Ishikawa (cell line): ENCODE data around the gene CCDC110.

Experiments
- CEBPB ChIP-seq: IDR thresholded peaks from 2 replicates; pipeline ENCODE4 v1.6.1; 2012
- CREB1 ChIP-seq: IDR thresholded peaks from 2 replicates; pipeline ENCODE4 v1.6.1; 2012; ENCODE audit warnings: low read depth
- EGR1 ChIP-seq: IDR thresholded peaks from 2 replicates; pipeline ENCODE4 v1.6.1; 2012
- EP300 ChIP-seq: IDR thresholded peaks from 2 replicates; pipeline ENCODE4 v1.6.1; 2012; ENCODE audit warnings: borderline replicate concordance
- FOXM1 ChIP-seq: IDR thresholded peaks from 2 replicates; pipeline ENCODE4 v1.6.1; 2012; ENCODE audit warnings: low read depth, borderline replicate concordance
- NFIC ChIP-seq: IDR thresholded peaks from 2 replicates; pipeline ENCODE4 v1.6.1; 2012
- RAD21 ChIP-seq: IDR thresholded peaks from 2 replicates; pipeline ENCODE4 v1.6.1; 2012; ENCODE audit warnings: low read depth
- TAF1 ChIP-seq: IDR thresholded peaks from 2 replicates; pipeline ENCODE4 v1.6.1; 2012; ENCODE audit warnings: low read depth, mild to moderate bottlenecking
- TCF12 ChIP-seq: IDR thresholded peaks from 2 replicates; pipeline ENCODE4 v1.6.1; 2012; ENCODE audit warnings: low read depth
- TEAD4 ChIP-seq: IDR thresholded peaks from 2 replicates; pipeline ENCODE4 v1.6.1; 2012
- YY1 ChIP-seq: IDR thresholded peaks from 2 replicates; pipeline ENCODE4 v1.6.1; 2012; ENCODE audit warnings: low read depth
- ZBTB7A ChIP-seq: IDR thresholded peaks from 2 replicates; pipeline ENCODE4 v1.6.1; 2012; ENCODE audit warnings: low read depth
- TF ChIP-seq, protein P1 (sequence below): IDR thresholded peaks from 2 replicates; pipeline ENCODE4 v1.6.1; 2012; ENCODE audit warnings: low read depth, mild to moderate bottlenecking
- TF ChIP-seq, protein P2 (sequence below): IDR thresholded peaks from 2 replicates; pipeline ENCODE4 v1.6.1; 2012

The CCDC110 gene

DNA sequence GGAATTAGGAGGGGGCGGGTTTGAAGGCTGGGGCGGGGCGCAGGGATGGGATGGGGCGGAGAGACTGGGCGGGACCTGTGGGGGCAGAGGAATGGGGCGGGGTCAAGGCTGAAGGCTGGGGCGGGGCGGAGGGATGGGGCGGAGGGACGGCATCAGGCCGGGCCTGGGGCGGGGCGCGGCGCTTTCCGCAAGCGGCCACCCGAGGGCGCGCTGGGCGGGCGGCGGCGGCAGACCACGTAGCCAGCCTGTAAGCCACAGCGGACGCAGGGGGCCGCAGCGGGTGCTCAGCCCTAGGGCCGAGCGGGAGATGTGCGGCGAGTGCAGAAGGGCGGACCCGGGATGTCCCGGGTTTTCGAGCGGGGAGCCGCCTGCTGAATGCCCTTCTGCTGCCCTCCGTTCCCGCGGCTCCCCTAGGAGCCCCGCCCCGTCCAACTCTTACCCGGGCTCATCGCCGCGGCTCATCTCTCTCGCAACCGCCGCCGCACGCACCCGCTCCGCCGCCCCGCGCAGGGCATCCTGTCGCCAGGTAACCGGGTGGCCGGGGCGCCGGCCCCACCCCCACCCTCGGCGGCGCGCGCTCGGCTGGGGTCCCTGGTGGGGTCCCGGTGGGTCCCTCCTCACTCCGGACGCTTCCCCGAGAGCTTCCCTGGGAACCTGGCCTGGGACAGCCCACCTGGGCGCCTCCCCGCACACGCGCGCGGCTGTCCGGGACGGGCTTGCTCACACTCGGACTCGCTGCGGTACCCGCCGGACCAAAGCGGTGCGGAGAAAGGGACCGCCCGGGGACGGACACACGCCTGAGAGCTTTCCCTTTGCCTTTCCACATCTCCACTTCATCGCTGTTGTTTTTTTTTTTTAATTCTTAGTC is at the start of gene CCDC110:
TSS of gene CCDC110 (minus strand) at position 499 of the 868 bp plus-strand sequence. CDS start at position 449, 50 bp downstream.
- no peak for TF ChIP-seq NFIC
- TF ChIP-seq CREB1, result no peak
- no peak for TF ChIP-seq EP300
- no peak for TF ChIP-seq TEAD4
- TF ChIP-seq TAF1, result no peak
- TF ChIP-seq EGR1, result no peak
- peak; percentile 63 for TF ChIP-seq RAD21
- TF ChIP-seq FOXM1, result no peak
- no peak for TF ChIP-seq TCF12
- TF ChIP-seq ZBTB7A, result 0 out of 2 replicates have a peak, but pooled peaks have one; percentile 41
- TF ChIP-seq, protein P1, sequence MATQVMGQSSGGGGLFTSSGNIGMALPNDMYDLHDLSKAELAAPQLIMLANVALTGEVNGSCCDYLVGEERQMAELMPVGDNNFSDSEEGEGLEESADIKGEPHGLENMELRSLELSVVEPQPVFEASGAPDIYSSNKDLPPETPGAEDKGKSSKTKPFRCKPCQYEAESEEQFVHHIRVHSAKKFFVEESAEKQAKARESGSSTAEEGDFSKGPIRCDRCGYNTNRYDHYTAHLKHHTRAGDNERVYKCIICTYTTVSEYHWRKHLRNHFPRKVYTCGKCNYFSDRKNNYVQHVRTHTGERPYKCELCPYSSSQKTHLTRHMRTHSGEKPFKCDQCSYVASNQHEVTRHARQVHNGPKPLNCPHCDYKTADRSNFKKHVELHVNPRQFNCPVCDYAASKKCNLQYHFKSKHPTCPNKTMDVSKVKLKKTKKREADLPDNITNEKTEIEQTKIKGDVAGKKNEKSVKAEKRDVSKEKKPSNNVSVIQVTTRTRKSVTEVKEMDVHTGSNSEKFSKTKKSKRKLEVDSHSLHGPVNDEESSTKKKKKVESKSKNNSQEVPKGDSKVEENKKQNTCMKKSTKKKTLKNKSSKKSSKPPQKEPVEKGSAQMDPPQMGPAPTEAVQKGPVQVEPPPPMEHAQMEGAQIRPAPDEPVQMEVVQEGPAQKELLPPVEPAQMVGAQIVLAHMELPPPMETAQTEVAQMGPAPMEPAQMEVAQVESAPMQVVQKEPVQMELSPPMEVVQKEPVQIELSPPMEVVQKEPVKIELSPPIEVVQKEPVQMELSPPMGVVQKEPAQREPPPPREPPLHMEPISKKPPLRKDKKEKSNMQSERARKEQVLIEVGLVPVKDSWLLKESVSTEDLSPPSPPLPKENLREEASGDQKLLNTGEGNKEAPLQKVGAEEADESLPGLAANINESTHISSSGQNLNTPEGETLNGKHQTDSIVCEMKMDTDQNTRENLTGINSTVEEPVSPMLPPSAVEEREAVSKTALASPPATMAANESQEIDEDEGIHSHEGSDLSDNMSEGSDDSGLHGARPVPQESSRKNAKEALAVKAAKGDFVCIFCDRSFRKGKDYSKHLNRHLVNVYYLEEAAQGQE, result no peak

DNA sequence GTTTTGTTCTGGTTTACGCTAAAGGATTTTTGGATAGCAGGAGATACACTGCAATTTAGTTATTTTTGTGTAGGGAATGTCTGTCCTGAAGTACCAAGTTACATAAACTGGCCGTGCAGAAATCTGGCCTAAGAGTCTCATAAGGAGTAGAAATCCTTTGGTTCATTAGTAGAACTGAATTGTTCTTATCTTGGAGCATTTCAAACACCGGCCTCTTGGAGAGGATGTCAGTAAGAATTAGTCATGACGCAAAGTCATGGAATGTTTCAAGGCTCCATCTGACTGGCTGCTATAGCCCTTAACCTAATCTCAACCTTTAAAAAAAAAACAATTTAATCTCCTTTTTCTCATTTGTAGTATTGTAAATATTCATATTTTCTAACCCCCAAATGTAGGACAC is 48.6 kb upstream of the CCDC110 start:
- no peak for TF ChIP-seq EP300

DNA sequence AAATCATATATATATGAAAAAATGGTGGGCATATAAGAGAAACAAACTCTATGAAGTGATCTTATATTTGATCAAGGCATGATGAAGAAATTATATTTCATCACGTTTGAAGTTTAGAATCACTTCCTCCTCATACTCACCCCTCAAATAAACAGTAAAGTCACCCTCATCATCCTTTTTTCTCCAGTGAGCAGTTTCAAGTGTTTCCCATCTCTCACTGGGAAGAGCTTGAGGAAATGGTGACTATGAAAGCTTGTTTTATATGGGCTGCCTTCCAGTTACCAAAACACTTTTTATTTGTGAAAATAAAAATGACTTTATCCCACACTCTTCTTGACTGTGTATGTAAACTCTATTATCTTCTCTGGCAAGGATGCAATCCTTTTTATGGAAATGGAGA is 47.0 kb upstream of the CCDC110 start:
- TF ChIP-seq CREB1 (no peak), NFIC (no peak), RAD21 (no peak), CEBPB (no peak)

DNA sequence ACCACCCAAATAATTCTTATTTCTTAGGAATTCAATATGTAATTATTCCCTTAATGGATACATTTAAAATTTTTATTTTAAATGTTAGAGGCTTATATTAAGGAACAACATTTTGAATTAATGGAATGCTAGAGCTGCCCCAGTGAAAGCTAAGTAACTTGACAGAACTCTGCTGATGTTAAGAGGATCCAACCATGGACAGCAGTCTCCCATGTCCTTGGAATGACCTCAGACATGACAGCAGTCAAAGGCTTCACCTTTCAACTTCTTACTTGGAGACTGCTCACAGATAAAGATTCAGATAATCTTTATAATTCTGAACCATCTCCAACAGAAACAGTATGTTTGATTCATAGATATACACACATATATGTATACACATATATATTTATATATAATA is 46.5 kb upstream of the CCDC110 start:
- TF ChIP-seq CEBPB, result no peak
- TF ChIP-seq, protein P1, result peak; percentile 62
- no peak for TF ChIP-seq RAD21
- TF ChIP-seq EGR1, result no peak

DNA sequence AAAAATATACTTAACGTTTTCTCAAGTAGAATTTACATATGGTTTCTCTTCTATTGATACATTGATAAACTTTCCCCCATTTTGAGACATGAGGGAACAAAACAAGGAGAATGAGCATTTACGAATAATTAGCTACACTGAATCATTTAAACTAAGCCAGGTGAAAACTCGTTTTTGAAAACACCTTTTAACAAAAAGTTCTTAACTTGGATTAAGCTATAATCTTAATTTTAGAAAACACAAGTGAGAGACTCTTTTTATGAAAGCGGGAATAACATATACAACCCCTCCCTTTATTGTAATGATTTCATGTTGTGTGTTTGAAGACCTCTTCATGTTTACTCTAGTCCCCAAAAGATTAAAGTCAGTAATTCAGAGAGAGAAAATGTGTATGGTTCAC is 43.7 kb upstream of the CCDC110 start:
- no peak for TF ChIP-seq FOXM1

DNA sequence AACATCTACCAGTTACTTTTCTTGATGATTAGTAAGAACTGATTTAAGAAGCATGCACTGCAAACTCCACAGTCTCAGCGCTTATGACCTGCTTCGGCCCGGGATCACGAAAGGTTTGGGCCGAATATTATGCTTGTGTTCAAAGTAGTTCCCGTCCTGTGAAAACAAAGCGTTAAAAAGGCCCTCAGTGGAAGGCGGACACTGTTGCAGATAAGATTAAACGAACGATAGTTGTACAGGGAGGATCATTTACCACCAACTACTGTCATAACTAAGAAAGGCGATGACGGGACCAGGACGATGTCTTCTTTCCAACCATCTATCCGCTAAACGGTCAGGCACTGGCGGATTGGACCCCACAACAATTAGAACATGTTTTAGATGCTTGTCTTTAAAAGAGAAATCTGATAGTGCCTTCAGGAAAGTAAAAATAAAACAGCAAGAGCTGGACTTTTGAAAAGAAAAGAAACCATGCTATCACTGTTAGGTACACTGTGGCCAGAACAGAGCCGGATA is 42.7 kb upstream of the CCDC110 start:
- TF ChIP-seq ZBTB7A (no peak), TCF12 (no peak), EP300 (no peak), TEAD4 (no peak), YY1 (no peak), RAD21 (no peak), CEBPB (no peak), TAF1 (no peak), FOXM1 (no peak), NFIC (no peak)
- TF ChIP-seq, protein P2, sequence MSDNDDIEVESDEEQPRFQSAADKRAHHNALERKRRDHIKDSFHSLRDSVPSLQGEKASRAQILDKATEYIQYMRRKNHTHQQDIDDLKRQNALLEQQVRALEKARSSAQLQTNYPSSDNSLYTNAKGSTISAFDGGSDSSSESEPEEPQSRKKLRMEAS, result no peak

DNA sequence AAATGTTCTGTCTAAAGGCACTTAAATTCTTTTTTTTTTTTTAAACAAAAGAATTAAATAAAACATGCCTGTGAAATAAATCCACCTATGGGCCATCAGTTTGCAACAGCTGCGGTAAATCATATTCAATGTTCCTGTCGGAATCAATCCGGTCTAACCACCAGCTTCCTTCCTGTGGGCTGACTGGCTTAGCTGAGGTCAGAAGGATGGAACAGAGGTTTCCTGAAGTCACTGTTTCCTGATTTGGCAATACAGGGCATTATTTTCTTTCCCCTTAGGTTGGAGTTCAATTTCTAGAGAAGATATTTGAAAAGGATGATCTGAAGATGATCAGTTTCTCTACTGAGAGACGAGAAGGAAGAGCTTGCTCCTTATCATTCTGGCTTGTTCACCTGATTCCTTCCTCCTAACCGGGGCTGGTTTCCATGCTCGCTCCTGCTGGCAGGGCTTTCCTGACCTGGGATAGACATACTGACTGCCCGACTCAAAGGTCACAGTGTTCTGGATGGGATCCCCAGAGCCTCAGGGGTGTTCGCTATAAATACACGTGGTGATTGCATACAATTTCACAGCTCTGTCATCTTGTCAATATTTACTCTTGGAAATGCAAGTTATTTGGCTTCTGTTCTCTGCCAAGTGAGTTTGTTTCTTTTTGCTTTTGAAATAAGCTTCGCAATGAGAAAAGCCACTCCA is 42.1 kb upstream of the CCDC110 start:
- TF ChIP-seq, protein P1, result no peak
- TF ChIP-seq, protein P2, result no peak
- TF ChIP-seq EGR1 (no peak), TCF12 (no peak), NFIC (no peak)
